ENCODE measurements around the gene EHMT1. TPM values are rescaled to one million over a fixed set of nuclear protein-coding genes. Genes with fewer than 3 reads are reported as not detected.

EHMT1 gene
- total RNA-seq, 4 donors from 2014 or later, result 77.1 to 149 (median 86.6) TPM

DNA sequence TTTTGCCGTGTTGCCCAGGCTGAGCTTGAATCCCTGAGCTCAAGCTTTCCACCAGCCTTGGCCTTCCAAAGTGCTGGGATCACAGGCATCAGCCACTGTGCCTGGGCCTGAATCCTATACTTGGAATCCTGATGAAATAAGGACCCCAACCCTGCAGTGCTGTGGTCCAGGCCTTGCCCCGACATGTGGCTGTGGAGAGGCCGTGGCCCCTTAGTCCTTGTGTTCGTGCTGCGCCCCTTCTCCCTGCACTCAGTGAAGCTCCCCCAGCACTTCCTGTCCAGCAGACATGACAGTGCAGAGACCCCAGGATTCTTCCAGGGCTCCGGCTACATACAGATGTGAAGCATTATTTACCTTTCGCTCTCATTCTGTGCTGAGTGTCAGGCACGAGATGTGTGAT is 52.9 kb downstream of the EHMT1 start:
- DNase-seq (ENCODE audit: low spot score in 2 of 2), result no peak
- 91% methylated on average over 8 of the region's 8 CpGs for WGBS
- H3K27me3 ChIP-seq, result no peaks in the 10 kb centered on the region
- peaks cover 6% of the 10 kb centered on the region for H3K36me3 ChIP-seq
- H3K27ac ChIP-seq, result no peak overlapping the region
- no peaks in the 10 kb centered on the region for H3K9me3 ChIP-seq
- H3K4me3 ChIP-seq, result no peak overlapping the region
- peaks cover 35% of the 10 kb centered on the region for H3K4me1 ChIP-seq
- TF ChIP-seq POLR2A (IDR thresholded peaks at IDR 0.05) (no peak), EP300 (IDR thresholded peaks at IDR 0.05) (no peak), POLR2AphosphoS5 (IDR thresholded peaks at IDR 0.05) (no peak)
- TF ChIP-seq, protein P1, sequence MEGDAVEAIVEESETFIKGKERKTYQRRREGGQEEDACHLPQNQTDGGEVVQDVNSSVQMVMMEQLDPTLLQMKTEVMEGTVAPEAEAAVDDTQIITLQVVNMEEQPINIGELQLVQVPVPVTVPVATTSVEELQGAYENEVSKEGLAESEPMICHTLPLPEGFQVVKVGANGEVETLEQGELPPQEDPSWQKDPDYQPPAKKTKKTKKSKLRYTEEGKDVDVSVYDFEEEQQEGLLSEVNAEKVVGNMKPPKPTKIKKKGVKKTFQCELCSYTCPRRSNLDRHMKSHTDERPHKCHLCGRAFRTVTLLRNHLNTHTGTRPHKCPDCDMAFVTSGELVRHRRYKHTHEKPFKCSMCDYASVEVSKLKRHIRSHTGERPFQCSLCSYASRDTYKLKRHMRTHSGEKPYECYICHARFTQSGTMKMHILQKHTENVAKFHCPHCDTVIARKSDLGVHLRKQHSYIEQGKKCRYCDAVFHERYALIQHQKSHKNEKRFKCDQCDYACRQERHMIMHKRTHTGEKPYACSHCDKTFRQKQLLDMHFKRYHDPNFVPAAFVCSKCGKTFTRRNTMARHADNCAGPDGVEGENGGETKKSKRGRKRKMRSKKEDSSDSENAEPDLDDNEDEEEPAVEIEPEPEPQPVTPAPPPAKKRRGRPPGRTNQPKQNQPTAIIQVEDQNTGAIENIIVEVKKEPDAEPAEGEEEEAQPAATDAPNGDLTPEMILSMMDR (IDR thresholded peaks at IDR 0.05), result no peak

DNA sequence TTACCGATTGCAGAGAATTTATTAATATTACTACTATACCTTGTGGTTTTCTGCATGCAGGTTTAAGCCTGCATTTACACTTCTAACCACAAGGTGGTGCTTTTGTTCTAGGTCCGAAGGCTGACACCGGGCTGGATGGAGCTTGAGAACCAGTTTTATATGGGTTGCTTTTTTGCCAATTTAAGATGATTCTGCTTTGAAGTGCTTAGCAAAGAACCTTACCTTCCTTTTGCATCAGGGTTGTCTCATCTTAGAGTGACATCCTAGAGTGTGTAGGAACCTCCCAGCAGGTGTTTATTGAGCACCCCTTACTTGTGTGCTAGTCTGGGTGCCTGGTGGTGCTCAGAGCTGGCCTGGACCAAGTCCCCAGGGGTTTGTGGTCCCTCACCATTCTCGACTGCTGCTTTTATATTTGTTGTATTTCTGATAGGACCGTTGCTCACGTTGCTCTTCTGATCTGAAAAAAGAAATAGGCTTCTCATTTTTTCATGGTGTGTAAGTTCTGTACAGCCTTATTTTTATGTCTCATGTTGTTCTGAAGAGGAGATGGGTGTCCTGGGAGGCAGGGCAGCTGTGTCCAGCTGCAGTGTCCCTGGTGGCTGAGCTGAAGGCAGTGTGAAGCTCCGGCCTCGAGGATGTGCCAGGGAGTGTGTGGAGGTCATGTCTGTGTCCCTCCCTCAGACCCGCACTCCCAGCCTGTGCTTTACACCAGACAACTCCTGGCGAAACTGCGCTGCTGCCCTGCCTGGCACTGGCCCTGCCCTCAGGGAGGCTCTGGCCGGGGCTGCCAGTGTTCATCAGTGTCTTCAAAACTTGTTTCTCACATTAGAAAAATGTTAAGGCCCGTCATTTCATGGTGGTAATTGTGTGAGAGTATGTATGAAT is 54.3 kb downstream of the EHMT1 start:
- no peak overlapping the region for H3K27ac ChIP-seq
- no peak for DNase-seq (ENCODE audit: low spot score in 2 of 2)
- peaks cover 32% of the 10 kb centered on the region for H3K4me1 ChIP-seq
- H3K27me3 ChIP-seq, result no peaks in the 10 kb centered on the region
- H3K4me3 ChIP-seq, result no peak overlapping the region
- no peaks in the 10 kb centered on the region for H3K9me3 ChIP-seq
- TF ChIP-seq, protein P1 (IDR thresholded peaks at IDR 0.05), result peak; percentile 75 to 79
- no peak for TF ChIP-seq POLR2AphosphoS5 (IDR thresholded peaks at IDR 0.05)
- peaks cover 6% of the 10 kb centered on the region for H3K36me3 ChIP-seq
- 53% methylated on average over 13 of the region's 13 CpGs for WGBS

DNA sequence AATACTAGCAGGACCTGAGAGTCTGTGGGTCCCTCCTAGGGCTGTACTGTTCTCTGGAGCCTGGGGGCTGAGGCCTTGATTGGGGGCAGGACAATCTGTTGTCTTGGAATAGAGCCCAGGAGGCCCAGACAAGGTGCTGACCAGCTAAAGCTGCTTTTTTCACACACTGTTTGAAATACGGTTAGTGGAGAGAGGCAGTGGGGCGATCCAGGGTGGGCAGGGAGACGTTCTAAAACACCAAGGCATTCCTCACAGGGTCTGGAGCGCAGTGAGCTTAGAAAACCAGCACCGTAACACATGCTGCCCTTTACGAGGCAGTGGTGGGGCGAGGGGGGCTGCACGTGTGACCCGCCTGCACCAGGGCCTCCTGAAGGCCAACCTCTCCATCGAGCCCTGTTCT is 55.1 kb downstream of the EHMT1 start:
- Histone ChIP-seq H3K27ac (no peak overlapping the region), H3K36me3 (peaks cover 10% of the 10 kb centered on the region), H3K9me3 (no peaks in the 10 kb centered on the region), H3K4me3 (no peak overlapping the region), H3K27me3 (no peaks in the 10 kb centered on the region), H3K4me1 (peaks cover 32% of the 10 kb centered on the region)
- 71% methylated on average over 10 of the region's 10 CpGs for WGBS
- TF ChIP-seq POLR2AphosphoS5 (IDR thresholded peaks at IDR 0.05), result no peak
- TF ChIP-seq POLR2A (IDR thresholded peaks at IDR 0.05), result no peak
- no peak for TF ChIP-seq EP300 (IDR thresholded peaks at IDR 0.05)
- TF ChIP-seq, protein P1 (IDR thresholded peaks at IDR 0.05), result no peak
- DNase-seq (ENCODE audit: low spot score in 2 of 2), result no peak

DNA sequence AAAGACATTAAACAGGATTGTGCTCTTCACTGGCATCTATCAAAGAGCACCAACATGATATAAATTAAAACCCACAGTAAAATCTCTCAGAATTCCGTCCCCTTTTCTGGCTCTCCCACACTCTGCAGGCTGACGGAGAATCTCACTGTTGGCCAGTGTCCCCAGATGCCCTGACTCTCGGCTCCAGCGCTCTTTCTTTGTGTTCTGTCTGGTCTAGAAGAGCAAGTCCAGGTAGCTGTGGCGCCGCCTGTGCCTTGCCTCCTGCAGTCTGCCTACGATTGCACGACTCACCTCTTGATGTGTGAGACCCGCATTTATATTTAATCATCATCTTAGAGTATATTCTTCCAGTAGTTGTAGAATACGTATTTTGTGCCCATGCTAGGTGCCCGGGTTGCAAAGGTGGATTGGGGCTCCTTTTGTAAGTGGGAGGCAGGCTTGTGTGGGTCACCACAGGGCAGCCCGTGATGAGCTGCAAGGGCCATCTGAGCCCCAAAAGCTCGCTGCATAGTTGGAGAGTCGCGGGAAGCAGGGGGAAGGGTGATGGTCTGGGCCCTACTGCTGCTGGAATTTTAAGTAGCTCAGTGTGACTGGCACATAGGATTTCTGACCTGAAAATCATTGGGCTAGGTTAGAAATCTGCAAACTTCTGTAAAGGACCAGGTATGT is 55.6 kb downstream of the EHMT1 start:
- Histone ChIP-seq H3K36me3 (peaks cover 8% of the 10 kb centered on the region), H3K27me3 (no peaks in the 10 kb centered on the region), H3K4me3 (no peak overlapping the region), H3K4me1 (peaks cover 32% of the 10 kb centered on the region), H3K9me3 (no peaks in the 10 kb centered on the region), H3K27ac (no peak overlapping the region)
- 83% methylated on average over 15 of the region's 15 CpGs for WGBS
- DNase-seq (ENCODE audit: low spot score in 2 of 2), result no peak
- TF ChIP-seq POLR2AphosphoS5 (IDR thresholded peaks at IDR 0.05) (no peak), POLR2A (IDR thresholded peaks at IDR 0.05) (no peak), EP300 (IDR thresholded peaks at IDR 0.05) (no peak)

DNA sequence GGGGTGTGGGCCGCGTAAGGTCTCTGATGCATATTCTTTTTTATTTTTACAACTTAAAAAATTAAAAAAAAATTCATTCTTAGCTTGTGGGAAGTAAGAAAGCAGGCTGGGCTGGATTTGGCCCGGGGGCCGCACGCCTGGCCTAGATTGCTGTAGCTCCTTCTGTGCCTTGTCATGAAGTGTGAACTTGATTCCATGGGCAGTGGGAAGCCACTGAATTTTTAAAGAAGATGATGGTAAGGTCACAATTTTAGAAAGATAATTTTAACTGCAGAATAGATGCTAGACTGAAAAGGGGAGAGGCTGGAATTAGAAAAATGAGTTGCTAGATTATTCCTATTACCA is 56.1 kb downstream of the EHMT1 start:
- no peak for DNase-seq (ENCODE audit: low spot score in 2 of 2)
- Histone ChIP-seq H3K4me1 (peaks cover 35% of the 10 kb centered on the region), H3K27me3 (no peaks in the 10 kb centered on the region), H3K36me3 (peaks cover 7% of the 10 kb centered on the region), H3K27ac (no peak overlapping the region), H3K9me3 (no peaks in the 10 kb centered on the region), H3K4me3 (no peak overlapping the region)
- 87% methylated on average over 5 of the region's 5 CpGs for WGBS
- TF ChIP-seq EP300 (IDR thresholded peaks at IDR 0.05) (no peak), POLR2A (IDR thresholded peaks at IDR 0.05) (no peak), POLR2AphosphoS5 (IDR thresholded peaks at IDR 0.05) (no peak)
- TF ChIP-seq, protein P1 (IDR thresholded peaks at IDR 0.05), result no peak
